Measurements from ENCODE around the gene TRPC6. TPM values are rescaled to one million over a fixed set of nuclear protein-coding genes. Genes with fewer than 3 reads are reported as not detected.

Gene TRPC6
- total RNA-seq, 5 donors from 2014 or later (not counting 1 experiment from before 2014, with no cell fraction given): not detected

- H3K36me3 ChIP-seq (ENCODE audit: control insufficient read depth in 2 of 2, extremely low read depth in 1 of 2, insufficient read depth in 1 of 2, low read length in 1 of 2): no peaks in the 10 kb centered on the region
- no peaks in the 10 kb centered on the region for H3K27me3 Mint-ChIP-seq
- no peaks in the 10 kb centered on the region for H3K9me3 ChIP-seq
- peaks cover 2 to 19% (median 11%) of the 10 kb centered on the region in 3 donors for H3K9me3 Mint-ChIP-seq
- H3K4me1 ChIP-seq (ENCODE audit: control insufficient read depth in 1 of 2, extremely low read depth in 1 of 2, insufficient read depth in 2 of 2, low read length in 2 of 2): no peaks in the 10 kb centered on the region
- POLR2A ChIA-PET: no interaction called here
- ATAC-seq (replicated peaks in 1 of 4) (no peak), DNase-seq (no peak)
- no peak overlapping the region for H3K27ac ChIP-seq (ENCODE audit: low read length)
- CTCF ChIA-PET: no interaction called here
- no peaks in the 10 kb centered on the region for H3K4me1 Mint-ChIP-seq
- no peak overlapping the region for H3K4me3 Mint-ChIP-seq
- no peak overlapping the region for H3K27ac Mint-ChIP-seq
- no peaks in the 10 kb centered on the region for H3K27me3 ChIP-seq (replicated peaks in 1 of 2; ENCODE audit: control insufficient read depth in 2 of 2, extremely low read depth in 1 of 2, insufficient read depth in 2 of 2, low read length in 1 of 2)
- H3K36me3 Mint-ChIP-seq: no peaks in the 10 kb centered on the region
- no peak overlapping the region for H3K4me3 ChIP-seq (ENCODE audit: control insufficient read depth in 1 of 2, extremely low read depth in 1 of 2, low read length in 1 of 2)
- 63% methylated on average over 1 of the region's 3 CpGs for WGBS (ENCODE audit: insufficient coverage)
Measured at GRCh38 chr11:101435408-101435973, 148.3 kb downstream of the TRPC6 start.

GRCh38 chr11:101434026-101434643 is 149.7 kb downstream of the TRPC6 start:
- Histone ChIP-seq H3K9me3 (no peaks in the 10 kb centered on the region), H3K27ac (ENCODE audit: low read length) (no peak overlapping the region), H3K36me3 (ENCODE audit: control insufficient read depth in 2 of 2, extremely low read depth in 1 of 2, insufficient read depth in 1 of 2, low read length in 1 of 2) (no peaks in the 10 kb centered on the region), H3K4me3 (ENCODE audit: control insufficient read depth in 1 of 2, extremely low read depth in 1 of 2, low read length in 1 of 2) (no peak overlapping the region), H3K27me3 (replicated peaks in 1 of 2; ENCODE audit: control insufficient read depth in 2 of 2, extremely low read depth in 1 of 2, insufficient read depth in 2 of 2, low read length in 1 of 2) (no peaks in the 10 kb centered on the region), H3K4me1 (ENCODE audit: control insufficient read depth in 1 of 2, extremely low read depth in 1 of 2, insufficient read depth in 2 of 2, low read length in 2 of 2) (no peaks in the 10 kb centered on the region)
- Mint-ChIP-seq H3K4me1 (no peaks in the 10 kb centered on the region), H3K27ac (no peak overlapping the region), H3K4me3 (no peak overlapping the region), H3K36me3 (no peaks in the 10 kb centered on the region), H3K27me3 (no peaks in the 10 kb centered on the region), H3K9me3 (peaks cover 10 to 28% (median 14%) of the 10 kb centered on the region in 3 donors)
- ChIA-PET POLR2A (interaction anchor here in 1 of 2 donors (0.6 kb wide), 1 partner anchor 24 kb away, joined by 3 read pairs; no protein-coding TSS in a partner anchor), CTCF (no interaction called here)
- WGBS (ENCODE audit: insufficient coverage): 77% methylated on average over 3 of the region's 3 CpGs
- ATAC-seq (replicated peaks in 1 of 4) (no peak), DNase-seq (no peak)

GRCh38 chr11:101433151-101433550 is 150.7 kb downstream of the TRPC6 start:
- Histone ChIP-seq H3K4me1 (ENCODE audit: control insufficient read depth in 1 of 2, extremely low read depth in 1 of 2, insufficient read depth in 2 of 2, low read length in 2 of 2) (no peaks in the 10 kb centered on the region), H3K36me3 (ENCODE audit: control insufficient read depth in 2 of 2, extremely low read depth in 1 of 2, insufficient read depth in 1 of 2, low read length in 1 of 2) (no peaks in the 10 kb centered on the region), H3K27ac (ENCODE audit: low read length) (no peak overlapping the region), H3K27me3 (replicated peaks in 1 of 2; ENCODE audit: control insufficient read depth in 2 of 2, extremely low read depth in 1 of 2, insufficient read depth in 2 of 2, low read length in 1 of 2) (no peaks in the 10 kb centered on the region), H3K4me3 (ENCODE audit: control insufficient read depth in 1 of 2, extremely low read depth in 1 of 2, low read length in 1 of 2) (no peak overlapping the region), H3K9me3 (no peaks in the 10 kb centered on the region)
- no peak overlapping the region for H3K27ac Mint-ChIP-seq
- POLR2A ChIA-PET: interaction anchor here in 1 of 2 donors (0.6 kb wide), 1 partner anchor 25 kb away, joined by 3 read pairs; no protein-coding TSS in a partner anchor
- no peaks in the 10 kb centered on the region for H3K4me1 Mint-ChIP-seq
- H3K36me3 Mint-ChIP-seq: no peaks in the 10 kb centered on the region
- peaks cover 19 to 34% (median 19%) of the 10 kb centered on the region in 3 donors for H3K9me3 Mint-ChIP-seq
- DNase-seq (no peak), ATAC-seq (replicated peaks in 1 of 4) (no peak)
- CTCF ChIA-PET: no interaction called here
- WGBS (ENCODE audit: insufficient coverage): 100% methylated on average over 1 of the region's 4 CpGs
- no peaks in the 10 kb centered on the region for H3K27me3 Mint-ChIP-seq
- no peak overlapping the region for H3K4me3 Mint-ChIP-seq

- no peak overlapping the region for H3K27ac Mint-ChIP-seq
- CTCF ChIA-PET: no interaction called here
- WGBS (ENCODE audit: insufficient coverage): no CpG with 5 or more reads among the region's 2 CpGs
- H3K4me3 Mint-ChIP-seq: no peak overlapping the region
- no peak for ATAC-seq (replicated peaks in 1 of 4)
- H3K27me3 Mint-ChIP-seq: no peaks in the 10 kb centered on the region
- H3K9me3 ChIP-seq: no peaks in the 10 kb centered on the region
- no peaks in the 10 kb centered on the region for H3K36me3 ChIP-seq (ENCODE audit: control insufficient read depth in 2 of 2, extremely low read depth in 1 of 2, insufficient read depth in 1 of 2, low read length in 1 of 2)
- no peak overlapping the region for H3K27ac ChIP-seq (ENCODE audit: low read length)
- POLR2A ChIA-PET: no interaction called here
- H3K36me3 Mint-ChIP-seq: no peaks in the 10 kb centered on the region
- H3K4me1 ChIP-seq (ENCODE audit: control insufficient read depth in 1 of 2, extremely low read depth in 1 of 2, insufficient read depth in 2 of 2, low read length in 2 of 2): no peaks in the 10 kb centered on the region
- H3K4me1 Mint-ChIP-seq: no peaks in the 10 kb centered on the region
- no peaks in the 10 kb centered on the region for H3K27me3 ChIP-seq (replicated peaks in 1 of 2; ENCODE audit: control insufficient read depth in 2 of 2, extremely low read depth in 1 of 2, insufficient read depth in 2 of 2, low read length in 1 of 2)
- H3K9me3 Mint-ChIP-seq: peaks cover 26 to 48% (median 27%) of the 10 kb centered on the region in 3 donors
- no peak for DNase-seq
- H3K4me3 ChIP-seq (ENCODE audit: control insufficient read depth in 1 of 2, extremely low read depth in 1 of 2, low read length in 1 of 2): no peak overlapping the region
Measured at GRCh38 chr11:101429703-101430540, 153.9 kb downstream of the TRPC6 start.

GRCh38 chr11:101428918-101429317 is 154.9 kb downstream of the TRPC6 start:
- H3K27me3 ChIP-seq (replicated peaks in 1 of 2; ENCODE audit: control insufficient read depth in 2 of 2, extremely low read depth in 1 of 2, insufficient read depth in 2 of 2, low read length in 1 of 2): no peaks in the 10 kb centered on the region
- ChIA-PET CTCF (interaction anchor here in 1 of 2 donors (0.6 kb wide), 1 partner anchor 579 kb away, joined by 3 read pairs; no protein-coding TSS in a partner anchor), POLR2A (no interaction called here)
- no peak overlapping the region for H3K27ac ChIP-seq (ENCODE audit: low read length)
- no peak for ATAC-seq (replicated peaks in 1 of 4)
- Mint-ChIP-seq H3K4me3 (no peak overlapping the region), H3K27me3 (no peaks in the 10 kb centered on the region), H3K9me3 (peaks cover 26 to 49% (median 29%) of the 10 kb centered on the region in 3 donors), H3K36me3 (no peaks in the 10 kb centered on the region), H3K4me1 (no peaks in the 10 kb centered on the region), H3K27ac (no peak overlapping the region)
- no peaks in the 10 kb centered on the region for H3K36me3 ChIP-seq (ENCODE audit: control insufficient read depth in 2 of 2, extremely low read depth in 1 of 2, insufficient read depth in 1 of 2, low read length in 1 of 2)
- H3K9me3 ChIP-seq: no peaks in the 10 kb centered on the region
- H3K4me1 ChIP-seq (ENCODE audit: control insufficient read depth in 1 of 2, extremely low read depth in 1 of 2, insufficient read depth in 2 of 2, low read length in 2 of 2): no peaks in the 10 kb centered on the region
- DNase-seq: no peak
- no peak overlapping the region for H3K4me3 ChIP-seq (ENCODE audit: control insufficient read depth in 1 of 2, extremely low read depth in 1 of 2, low read length in 1 of 2)
- 71% methylated on average over 1 of the region's 1 CpG for WGBS (ENCODE audit: insufficient coverage)

- H3K27me3 ChIP-seq (replicated peaks in 1 of 2; ENCODE audit: control insufficient read depth in 2 of 2, extremely low read depth in 1 of 2, insufficient read depth in 2 of 2, low read length in 1 of 2): no peaks in the 10 kb centered on the region
- Mint-ChIP-seq H3K4me1 (no peaks in the 10 kb centered on the region), H3K9me3 (peaks cover 6 to 7% (median 6%) of the 10 kb centered on the region in 3 donors), H3K36me3 (no peaks in the 10 kb centered on the region), H3K4me3 (no peak overlapping the region), H3K27me3 (no peaks in the 10 kb centered on the region), H3K27ac (no peak overlapping the region)
- no peaks in the 10 kb centered on the region for H3K9me3 ChIP-seq
- ATAC-seq (replicated peaks in 1 of 4) (no peak), DNase-seq (no peak)
- whole genome bisulfite sequencing (ENCODE audit: insufficient coverage): no CpG with 5 or more reads among the region's 2 CpGs
- no peaks in the 10 kb centered on the region for H3K4me1 ChIP-seq (ENCODE audit: control insufficient read depth in 1 of 2, extremely low read depth in 1 of 2, insufficient read depth in 2 of 2, low read length in 2 of 2)
- POLR2A ChIA-PET: no interaction called here
- H3K36me3 ChIP-seq (ENCODE audit: control insufficient read depth in 2 of 2, extremely low read depth in 1 of 2, insufficient read depth in 1 of 2, low read length in 1 of 2): no peaks in the 10 kb centered on the region
- no peak overlapping the region for H3K27ac ChIP-seq (ENCODE audit: low read length)
- H3K4me3 ChIP-seq (ENCODE audit: control insufficient read depth in 1 of 2, extremely low read depth in 1 of 2, low read length in 1 of 2): no peak overlapping the region
- CTCF ChIA-PET: no interaction called here
Measured at GRCh38 chr11:101407324-101407723, 176.5 kb downstream of the TRPC6 start.
